Spleen (tissue), 3 donors: ENCODE data around the gene KLHDC3.

ENCODE experiments used
- POLR2A ChIP-seq, 3 donors: fragments of 450-650 bp; IDR thresholded peaks; one replicate each; pipeline ENCODE4 v1.5.1; 2017; ENCODE audit warnings: antibody characterized with exemption in 3 of 3, mild to moderate bottlenecking in 1 of 3
- POLR2AphosphoS5 ChIP-seq, 3 donors: sonication (generic); formaldehyde crosslinking; IDR thresholded peaks; one replicate each; pipeline ENCODE4 v1.5.1; 2017; ENCODE audit warnings: antibody characterized with exemption in 3 of 3

- TF ChIP-seq POLR2AphosphoS5 (IDR thresholded peaks at IDR 0.05) (no peak), POLR2A (IDR thresholded peaks at IDR 0.05) (no peak)
Measured at GRCh38 chr6:43005844-43006243, 8.2 kb upstream of the KLHDC3 start.
